ENCODE measurements around the gene TCFL5.

DNA sequence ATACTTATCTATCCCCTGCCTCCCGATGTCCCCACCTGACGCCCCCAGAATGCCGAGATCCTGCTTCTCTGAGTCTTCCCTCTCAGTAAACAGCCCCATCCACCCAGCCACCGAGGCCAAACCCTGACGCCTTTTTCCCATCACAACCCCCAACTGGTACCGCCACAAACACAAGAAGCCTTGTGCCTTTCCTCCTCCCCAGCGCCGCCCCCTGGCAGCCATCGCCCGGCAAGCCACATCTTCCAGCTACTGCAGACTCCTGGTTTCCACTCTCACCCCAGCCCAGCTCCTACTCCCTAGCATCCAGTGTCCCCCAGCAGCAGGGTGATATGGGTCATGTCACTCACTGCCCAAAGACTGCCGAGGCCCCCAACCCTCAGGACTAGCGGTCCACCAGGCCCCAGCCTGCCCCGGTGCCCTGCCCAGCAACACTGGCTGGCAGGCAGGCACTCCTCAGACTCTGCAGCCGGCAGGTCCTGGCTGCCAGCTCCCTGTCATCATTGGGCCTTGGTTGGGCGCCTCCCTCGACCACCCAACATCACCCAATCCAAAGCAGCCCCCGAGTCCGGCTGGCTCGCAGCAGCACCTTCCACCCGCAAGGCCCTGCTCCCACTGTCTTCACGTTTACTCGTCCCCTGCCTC, 11.2 kb downstream of the TCFL5 start:
- TF ChIP-seq, protein P1, sequence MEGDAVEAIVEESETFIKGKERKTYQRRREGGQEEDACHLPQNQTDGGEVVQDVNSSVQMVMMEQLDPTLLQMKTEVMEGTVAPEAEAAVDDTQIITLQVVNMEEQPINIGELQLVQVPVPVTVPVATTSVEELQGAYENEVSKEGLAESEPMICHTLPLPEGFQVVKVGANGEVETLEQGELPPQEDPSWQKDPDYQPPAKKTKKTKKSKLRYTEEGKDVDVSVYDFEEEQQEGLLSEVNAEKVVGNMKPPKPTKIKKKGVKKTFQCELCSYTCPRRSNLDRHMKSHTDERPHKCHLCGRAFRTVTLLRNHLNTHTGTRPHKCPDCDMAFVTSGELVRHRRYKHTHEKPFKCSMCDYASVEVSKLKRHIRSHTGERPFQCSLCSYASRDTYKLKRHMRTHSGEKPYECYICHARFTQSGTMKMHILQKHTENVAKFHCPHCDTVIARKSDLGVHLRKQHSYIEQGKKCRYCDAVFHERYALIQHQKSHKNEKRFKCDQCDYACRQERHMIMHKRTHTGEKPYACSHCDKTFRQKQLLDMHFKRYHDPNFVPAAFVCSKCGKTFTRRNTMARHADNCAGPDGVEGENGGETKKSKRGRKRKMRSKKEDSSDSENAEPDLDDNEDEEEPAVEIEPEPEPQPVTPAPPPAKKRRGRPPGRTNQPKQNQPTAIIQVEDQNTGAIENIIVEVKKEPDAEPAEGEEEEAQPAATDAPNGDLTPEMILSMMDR (IDR thresholded peaks at IDR 0.05) = no peak
- no peak for TF ChIP-seq POLR2A (IDR thresholded peaks at IDR 0.05)

Measured in esophagus squamous epithelium (tissue), 4 donors.